Cardiac muscle cell (in vitro differentiated cells and primary cell): Measurements from ENCODE around the gene CPT1C. TPM values are rescaled to one million over a fixed set of nuclear protein-coding genes. Genes with fewer than 3 reads are reported as not detected.

Experiments used
- DNase-seq, 2 donors: peaks; one replicate each; pipeline versions ENCODE4 v3.0.0 to v3.0.0-alpha.2; 2010 to 2017; ENCODE audit warnings: low read depth in 1 of 2, low spot score in 1 of 2
- H3K27ac ChIP-seq: fragments of 200-600 bp; sonication (generic); 2 replicates; pipeline ENCODE4 v1.5.1; 2016
- H3K27me3 ChIP-seq: fragments of 200-600 bp; sonication (generic); 2 replicates; pipeline ENCODE4 v1.6.0; 2016; ENCODE audit warnings: control low read depth
- H3K36me3 ChIP-seq: fragments of 200-600 bp; sonication (generic); 2 replicates; pipeline ENCODE4 v1.5.1; 2016; ENCODE audit warnings: control low read depth
- H3K4me1 ChIP-seq: fragments of 200-600 bp; sonication (generic); 2 replicates; pipeline ENCODE4 v1.8.1; 2017; ENCODE audit warnings: low read depth, mild to moderate bottlenecking, mixed run types
- H3K4me3 ChIP-seq: fragments of 200-600 bp; sonication (generic); 2 replicates; pipeline ENCODE4 v1.5.1; 2016; ENCODE audit warnings: mild to moderate bottlenecking
- H3K9me3 ChIP-seq: fragments of 200-600 bp; sonication (generic); 2 replicates; pipeline ENCODE4 v1.5.1; 2017; ENCODE audit warnings: low read depth, mild to moderate bottlenecking, control low read depth
- polyA plus RNA-seq: library from polyadenylated mRNA; unstranded; fragments of >200 nt; fragmentation: Nextera tagmentation; extraction: Ambion mirVana; gene quantifications from 2 replicates; pipeline ENCODE4 v1.2.1, GENCODE V29; 2016
- total RNA-seq: library from RNA; depleted of rRNA; stranded (reverse); fragments of >200 nt; gene quantifications from 2 replicates; pipeline ENCODE4 v1.2.3, GENCODE V29; 2016
- TF ChIP-seq, protein P1 (sequence below): IDR thresholded peaks from 2 replicates; pipeline ENCODE4 v1.5.1; 2012; ENCODE audit warnings: low read depth, mild to moderate bottlenecking, low read length

CPT1C gene
- total and polyA plus RNA-seq, 2 experiments from 2014 or later: 31.7 to 33.8 TPM

DNA sequence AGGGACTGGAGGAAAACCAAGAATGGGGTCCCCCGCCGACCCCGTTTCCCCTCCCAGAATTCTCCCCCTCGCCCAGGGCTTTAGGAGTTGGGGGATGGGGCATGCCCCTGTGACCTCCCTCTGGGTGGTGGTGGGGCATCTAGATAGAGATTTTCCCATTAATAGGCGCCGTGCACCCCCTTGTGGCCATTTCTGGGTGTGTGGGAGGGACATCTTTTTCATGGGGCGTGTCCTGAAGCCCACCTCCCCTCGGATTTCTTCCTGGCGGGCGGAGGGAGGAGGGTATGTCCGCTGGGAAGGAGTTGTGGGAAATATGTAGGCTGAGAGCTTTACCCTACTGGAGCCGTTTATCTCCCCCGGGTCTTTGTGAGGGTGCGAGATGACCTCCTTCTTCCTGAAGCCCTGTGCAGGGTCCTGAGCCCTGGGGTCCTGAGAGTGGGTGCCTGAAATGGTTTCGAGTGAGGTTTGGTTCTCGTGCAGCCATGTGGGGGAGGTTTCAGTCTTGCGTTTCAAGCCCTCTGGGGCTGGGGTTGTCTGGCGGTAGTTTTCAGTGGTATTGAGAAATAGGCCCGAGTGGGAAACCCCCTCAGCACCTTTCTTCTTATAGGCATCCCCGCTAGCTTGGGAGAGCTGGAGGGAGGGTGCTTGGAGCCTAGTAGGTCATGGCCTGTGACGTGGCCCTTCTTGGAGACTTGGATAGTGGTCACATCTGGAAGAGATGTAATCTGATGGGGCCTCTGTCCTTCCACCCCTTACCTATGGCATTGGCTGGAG is 12.8 kb upstream of the CPT1C start:
- Histone ChIP-seq H3K27me3 (no peaks in the 10 kb centered on the region), H3K27ac (peak overlapping the region; percentile 89), H3K4me1 (peaks cover 10% of the 10 kb centered on the region), H3K4me3 (peak overlapping the region; percentile 95), H3K36me3 (peaks cover 13% of the 10 kb centered on the region), H3K9me3 (no peaks in the 10 kb centered on the region)
- TF ChIP-seq, protein P1, sequence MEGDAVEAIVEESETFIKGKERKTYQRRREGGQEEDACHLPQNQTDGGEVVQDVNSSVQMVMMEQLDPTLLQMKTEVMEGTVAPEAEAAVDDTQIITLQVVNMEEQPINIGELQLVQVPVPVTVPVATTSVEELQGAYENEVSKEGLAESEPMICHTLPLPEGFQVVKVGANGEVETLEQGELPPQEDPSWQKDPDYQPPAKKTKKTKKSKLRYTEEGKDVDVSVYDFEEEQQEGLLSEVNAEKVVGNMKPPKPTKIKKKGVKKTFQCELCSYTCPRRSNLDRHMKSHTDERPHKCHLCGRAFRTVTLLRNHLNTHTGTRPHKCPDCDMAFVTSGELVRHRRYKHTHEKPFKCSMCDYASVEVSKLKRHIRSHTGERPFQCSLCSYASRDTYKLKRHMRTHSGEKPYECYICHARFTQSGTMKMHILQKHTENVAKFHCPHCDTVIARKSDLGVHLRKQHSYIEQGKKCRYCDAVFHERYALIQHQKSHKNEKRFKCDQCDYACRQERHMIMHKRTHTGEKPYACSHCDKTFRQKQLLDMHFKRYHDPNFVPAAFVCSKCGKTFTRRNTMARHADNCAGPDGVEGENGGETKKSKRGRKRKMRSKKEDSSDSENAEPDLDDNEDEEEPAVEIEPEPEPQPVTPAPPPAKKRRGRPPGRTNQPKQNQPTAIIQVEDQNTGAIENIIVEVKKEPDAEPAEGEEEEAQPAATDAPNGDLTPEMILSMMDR: peak; percentile 60
- peak; percentile 67 to 92 for DNase-seq

DNA sequence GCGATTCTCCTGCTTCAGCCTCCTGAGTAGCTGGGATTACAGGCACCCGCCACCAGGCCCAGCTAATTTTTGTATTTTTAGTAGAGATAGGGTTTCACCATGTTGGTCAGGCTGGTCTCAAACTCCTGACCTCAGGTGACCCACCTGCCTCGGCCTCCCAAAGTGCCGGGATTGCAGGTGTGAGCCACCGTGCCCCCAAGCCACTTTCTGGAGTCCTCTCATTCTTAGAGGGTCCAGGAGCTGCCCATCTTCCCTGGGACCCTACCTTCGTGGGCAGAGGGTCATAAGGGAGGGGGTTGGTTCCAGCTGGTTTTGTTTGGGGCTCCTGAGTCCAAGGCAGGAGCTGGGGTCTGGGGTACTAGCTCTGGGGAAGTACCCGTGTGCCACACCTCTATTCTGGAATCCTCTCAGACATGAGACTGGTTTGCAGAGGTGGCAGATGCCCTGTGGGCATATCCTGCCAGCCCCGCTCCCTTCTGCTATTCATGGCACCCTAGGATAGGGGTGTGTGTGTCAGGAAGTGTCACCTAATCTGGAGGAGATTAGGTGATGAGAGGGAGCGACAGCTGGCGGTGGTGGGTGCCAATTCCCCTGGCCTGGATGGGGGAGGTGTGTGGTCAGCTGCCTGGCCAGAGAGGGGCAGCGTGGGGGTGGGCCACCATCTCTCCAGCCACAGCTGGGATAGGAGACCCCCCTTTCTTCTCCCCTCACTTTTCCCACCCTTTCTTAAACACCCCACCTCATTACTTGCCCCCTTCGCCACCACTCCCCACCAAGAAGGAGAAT is 11.7 kb upstream of the CPT1C start:
- H3K36me3 ChIP-seq: peaks cover 22% of the 10 kb centered on the region
- peak overlapping the region; percentile 74 for H3K27ac ChIP-seq
- H3K9me3 ChIP-seq: no peaks in the 10 kb centered on the region
- no peak for DNase-seq
- no peak overlapping the region for H3K4me3 ChIP-seq
- TF ChIP-seq, protein P1: no peak
- H3K4me1 ChIP-seq: peaks cover 10% of the 10 kb centered on the region
- no peaks in the 10 kb centered on the region for H3K27me3 ChIP-seq

- TF ChIP-seq, protein P1: no peak
- no peak for DNase-seq
- Histone ChIP-seq H3K9me3 (no peaks in the 10 kb centered on the region), H3K4me3 (no peak overlapping the region), H3K27ac (peak overlapping the region; percentile 74), H3K36me3 (peaks cover 29% of the 10 kb centered on the region), H3K4me1 (peaks cover 10% of the 10 kb centered on the region), H3K27me3 (no peaks in the 10 kb centered on the region)
Observed at GRCh38 chr19:49679771-49680413, 11.0 kb upstream of the CPT1C start.

- no peaks in the 10 kb centered on the region for H3K9me3 ChIP-seq
- peaks cover 34% of the 10 kb centered on the region for H3K36me3 ChIP-seq
- TF ChIP-seq, protein P1: peak; percentile 99
- peak; percentile 91 to 96 for DNase-seq
- peaks cover 10% of the 10 kb centered on the region for H3K4me1 ChIP-seq
- no peaks in the 10 kb centered on the region for H3K27me3 ChIP-seq
- no peak overlapping the region for H3K4me3 ChIP-seq
- H3K27ac ChIP-seq: peak overlapping the region; percentile 74
Observed at GRCh38 chr19:49680421-49681351, 10.2 kb upstream of the CPT1C start.

DNA sequence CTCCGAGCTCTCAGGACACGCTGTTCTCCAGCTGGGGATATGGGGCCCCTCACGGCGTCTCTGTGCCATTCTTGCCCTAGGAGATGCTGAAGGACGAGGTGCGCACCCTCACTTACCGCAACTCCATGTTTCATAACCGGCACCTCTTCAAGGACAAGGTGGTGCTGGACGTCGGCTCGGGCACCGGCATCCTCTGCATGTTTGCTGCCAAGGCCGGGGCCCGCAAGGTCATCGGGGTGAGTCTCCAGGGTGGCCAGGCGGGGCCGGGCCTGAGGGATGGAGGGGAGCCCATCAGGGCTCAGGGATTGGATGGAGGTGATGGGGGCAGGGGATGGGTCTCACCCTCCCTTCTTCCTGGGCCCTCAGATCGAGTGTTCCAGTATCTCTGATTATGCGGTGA is 9.1 kb upstream of the CPT1C start:
- no peaks in the 10 kb centered on the region for H3K9me3 ChIP-seq
- no peak overlapping the region for H3K27ac ChIP-seq
- TF ChIP-seq, protein P1: no peak
- H3K4me1 ChIP-seq: peaks cover 10% of the 10 kb centered on the region
- H3K27me3 ChIP-seq: no peaks in the 10 kb centered on the region
- DNase-seq: no peak
- no peak overlapping the region for H3K4me3 ChIP-seq
- peaks cover 39% of the 10 kb centered on the region for H3K36me3 ChIP-seq
